Measurements from ENCODE around the gene DBI.

DBI gene

GRCh38 chr2:119366649-119367471 lies at the start of gene DBI, which contains the start of gene C2orf76:
Gene DBI (plus strand): TSS chr2:119366977. CDS start chr2:119367052, 75 bp downstream.
Gene C2orf76 (minus strand): TSS chr2:119366834. CDS start chr2:119339959, 26,875 bp downstream.
- no peak for TF ChIP-seq CTCF (IDR thresholded peaks at IDR 0.05; ENCODE audit: unreplicated experiment in 3 of 3)
- H3K9me3 Mint-ChIP-seq, result no peaks in the 10 kb centered on the region
- peaks cover 24% of the 10 kb centered on the region for H3K4me1 Mint-ChIP-seq
- no peaks in the 10 kb centered on the region for H3K27me3 Mint-ChIP-seq (ENCODE audit: low read depth)
- peaks cover 35% of the 10 kb centered on the region for H3K36me3 Mint-ChIP-seq (ENCODE audit: low read depth)
- H3K4me3 Mint-ChIP-seq, result peak within 1 kb of the TSS; percentile 98 to 99 (median 98)
- H3K27ac Mint-ChIP-seq, result peak within 1 kb of the TSS; percentile 74 to 98 (median 88)

GRCh38 chr2:119317554-119317953 lies 49.2 kb upstream of the DBI start:
- H3K27me3 Mint-ChIP-seq (ENCODE audit: low read depth), result no peaks in the 10 kb centered on the region
- H3K36me3 Mint-ChIP-seq (ENCODE audit: low read depth), result peaks cover 4% of the 10 kb centered on the region
- no peak for TF ChIP-seq CTCF (IDR thresholded peaks at IDR 0.05; ENCODE audit: unreplicated experiment in 3 of 3)
- H3K4me3 Mint-ChIP-seq, result no peak overlapping the region
- H3K27ac Mint-ChIP-seq, result peak overlapping the region in 1 of 3 experiments; percentile 13
- no peaks in the 10 kb centered on the region for H3K9me3 Mint-ChIP-seq
- peaks cover 5% of the 10 kb centered on the region for H3K4me1 Mint-ChIP-seq

GRCh38 chr2:119319593-119319992 lies 47.2 kb upstream of the DBI start:
- H3K36me3 Mint-ChIP-seq (ENCODE audit: low read depth), result peaks cover 4% of the 10 kb centered on the region
- no peaks in the 10 kb centered on the region for H3K9me3 Mint-ChIP-seq
- no peaks in the 10 kb centered on the region for H3K4me1 Mint-ChIP-seq
- no peak for TF ChIP-seq CTCF (IDR thresholded peaks at IDR 0.05; ENCODE audit: unreplicated experiment in 3 of 3)
- H3K27ac Mint-ChIP-seq, result no peak overlapping the region
- H3K4me3 Mint-ChIP-seq, result no peak overlapping the region
- H3K27me3 Mint-ChIP-seq (ENCODE audit: low read depth), result no peaks in the 10 kb centered on the region

- H3K36me3 Mint-ChIP-seq (ENCODE audit: low read depth), result no peaks in the 10 kb centered on the region
- no peak overlapping the region for H3K4me3 Mint-ChIP-seq
- TF ChIP-seq CTCF (IDR thresholded peaks at IDR 0.05; ENCODE audit: unreplicated experiment in 3 of 3), result no peak
- H3K4me1 Mint-ChIP-seq, result no peaks in the 10 kb centered on the region
- H3K27ac Mint-ChIP-seq, result no peak overlapping the region
- H3K27me3 Mint-ChIP-seq (ENCODE audit: low read depth), result no peaks in the 10 kb centered on the region
- H3K9me3 Mint-ChIP-seq, result no peaks in the 10 kb centered on the region
These were observed 43.3 kb upstream of the DBI start for GRCh38 chr2:119323459-119323858.

- H3K36me3 Mint-ChIP-seq (ENCODE audit: low read depth), result no peaks in the 10 kb centered on the region
- no peaks in the 10 kb centered on the region for H3K27me3 Mint-ChIP-seq (ENCODE audit: low read depth)
- H3K4me3 Mint-ChIP-seq, result no peak overlapping the region
- H3K9me3 Mint-ChIP-seq, result no peaks in the 10 kb centered on the region
- no peak overlapping the region for H3K27ac Mint-ChIP-seq
- no peak for TF ChIP-seq CTCF (IDR thresholded peaks at IDR 0.05; ENCODE audit: unreplicated experiment in 3 of 3)
- H3K4me1 Mint-ChIP-seq, result no peaks in the 10 kb centered on the region
These were observed 42.0 kb upstream of the DBI start for GRCh38 chr2:119324685-119325270.
